GM12801 (cell line): ENCODE data around the gene LEMD1.

Experiments
- TF ChIP-seq, protein P1 (sequence below): IDR thresholded peaks from one replicate; pipeline ENCODE4 v1.5.1; 2011; ENCODE audit warnings: control low read depth; ENCODE audit not compliant: insufficient read length; ENCODE audit errors: extremely low read depth

LEMD1 gene

DNA sequence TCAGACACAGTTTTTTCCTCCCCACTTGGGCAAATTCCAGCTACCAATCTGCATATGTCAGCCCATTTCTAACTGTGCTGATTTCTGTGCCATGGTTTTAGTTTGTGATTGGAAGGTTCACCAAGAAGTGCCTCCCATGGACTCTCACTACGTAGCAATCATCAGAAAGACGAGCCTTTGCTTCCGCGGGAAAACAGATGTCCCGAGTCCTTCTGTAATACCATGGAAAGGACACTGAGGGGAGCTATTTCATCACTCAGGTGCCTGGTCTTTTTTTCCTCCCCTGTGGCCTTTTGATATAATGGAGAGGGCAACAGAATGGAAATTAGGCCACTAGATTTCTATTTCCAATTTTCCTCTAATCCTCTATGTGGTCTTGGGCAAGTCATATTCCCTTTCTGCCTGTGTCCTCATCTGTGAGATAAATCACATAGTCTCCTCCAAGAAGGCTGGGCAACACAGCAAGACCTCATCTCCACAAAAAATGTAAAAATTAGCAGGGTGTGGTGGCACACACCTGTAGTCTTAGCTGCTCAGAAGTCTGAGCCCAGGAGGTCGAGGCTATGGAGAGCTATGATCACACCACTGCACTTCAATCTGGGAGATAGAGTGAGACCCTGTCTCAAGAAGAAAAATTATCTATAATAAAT is 24.8 kb downstream of the LEMD1 start:
- TF ChIP-seq, protein P1, sequence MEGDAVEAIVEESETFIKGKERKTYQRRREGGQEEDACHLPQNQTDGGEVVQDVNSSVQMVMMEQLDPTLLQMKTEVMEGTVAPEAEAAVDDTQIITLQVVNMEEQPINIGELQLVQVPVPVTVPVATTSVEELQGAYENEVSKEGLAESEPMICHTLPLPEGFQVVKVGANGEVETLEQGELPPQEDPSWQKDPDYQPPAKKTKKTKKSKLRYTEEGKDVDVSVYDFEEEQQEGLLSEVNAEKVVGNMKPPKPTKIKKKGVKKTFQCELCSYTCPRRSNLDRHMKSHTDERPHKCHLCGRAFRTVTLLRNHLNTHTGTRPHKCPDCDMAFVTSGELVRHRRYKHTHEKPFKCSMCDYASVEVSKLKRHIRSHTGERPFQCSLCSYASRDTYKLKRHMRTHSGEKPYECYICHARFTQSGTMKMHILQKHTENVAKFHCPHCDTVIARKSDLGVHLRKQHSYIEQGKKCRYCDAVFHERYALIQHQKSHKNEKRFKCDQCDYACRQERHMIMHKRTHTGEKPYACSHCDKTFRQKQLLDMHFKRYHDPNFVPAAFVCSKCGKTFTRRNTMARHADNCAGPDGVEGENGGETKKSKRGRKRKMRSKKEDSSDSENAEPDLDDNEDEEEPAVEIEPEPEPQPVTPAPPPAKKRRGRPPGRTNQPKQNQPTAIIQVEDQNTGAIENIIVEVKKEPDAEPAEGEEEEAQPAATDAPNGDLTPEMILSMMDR = no peak

DNA sequence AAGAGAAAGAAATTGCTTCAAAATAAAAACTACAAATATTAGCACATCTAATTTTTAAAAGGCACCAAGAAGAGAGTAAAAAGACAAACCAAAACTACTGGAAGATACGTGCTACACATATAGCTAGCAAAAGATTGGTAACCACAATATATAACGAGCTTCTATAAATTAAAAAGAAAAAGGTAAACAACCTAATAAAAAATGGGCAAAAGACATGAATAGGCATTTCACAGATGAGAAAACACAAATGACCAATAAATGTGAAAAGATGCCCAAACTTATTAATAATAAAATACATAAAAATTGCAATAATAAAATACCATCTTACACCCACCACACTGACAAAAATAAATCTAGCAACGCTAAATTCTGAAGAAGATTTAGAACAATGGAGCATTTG is 26.2 kb downstream of the LEMD1 start:
- TF ChIP-seq, protein P1 = no peak

DNA sequence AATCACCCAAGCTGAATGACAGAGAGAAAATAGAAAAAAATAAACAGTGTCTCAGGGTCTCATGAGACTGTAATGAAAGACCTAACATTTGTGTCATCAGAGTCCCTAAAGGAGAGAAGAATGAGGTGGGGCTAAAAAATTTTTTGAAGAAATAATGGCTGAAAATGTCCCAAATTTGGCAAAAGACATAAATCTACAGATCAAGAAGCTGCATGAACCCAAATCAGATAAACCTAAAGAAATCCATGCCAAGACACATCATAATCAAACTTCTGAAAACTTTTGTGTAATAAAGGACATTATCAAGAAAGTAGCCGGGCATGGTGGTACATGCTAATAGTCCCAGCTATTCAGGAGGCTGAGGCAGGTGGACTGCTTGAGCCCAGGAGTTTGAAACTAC is 29.2 kb downstream of the LEMD1 start:
- TF ChIP-seq, protein P1 = no peak

DNA sequence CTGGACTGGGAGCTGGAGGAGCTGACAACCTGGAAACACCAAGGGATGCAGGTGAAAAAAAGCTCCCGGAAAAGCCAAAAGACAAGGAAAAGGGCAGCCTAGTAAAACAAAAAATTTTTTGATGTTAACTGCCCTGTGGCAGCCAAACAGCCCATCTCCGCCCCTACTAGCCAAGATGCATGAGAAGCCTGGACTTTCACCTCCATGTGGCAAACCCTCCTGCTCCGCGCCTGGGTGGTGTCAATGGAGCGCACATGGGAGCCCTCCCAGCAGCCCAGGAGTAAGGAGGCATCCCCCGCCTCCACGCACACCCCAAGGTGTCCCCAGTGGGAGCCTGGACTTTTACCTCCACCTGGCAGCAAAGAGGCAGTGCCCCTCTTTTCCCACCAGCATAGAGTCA is 30.5 kb downstream of the LEMD1 start:
- TF ChIP-seq, protein P1 = no peak

DNA sequence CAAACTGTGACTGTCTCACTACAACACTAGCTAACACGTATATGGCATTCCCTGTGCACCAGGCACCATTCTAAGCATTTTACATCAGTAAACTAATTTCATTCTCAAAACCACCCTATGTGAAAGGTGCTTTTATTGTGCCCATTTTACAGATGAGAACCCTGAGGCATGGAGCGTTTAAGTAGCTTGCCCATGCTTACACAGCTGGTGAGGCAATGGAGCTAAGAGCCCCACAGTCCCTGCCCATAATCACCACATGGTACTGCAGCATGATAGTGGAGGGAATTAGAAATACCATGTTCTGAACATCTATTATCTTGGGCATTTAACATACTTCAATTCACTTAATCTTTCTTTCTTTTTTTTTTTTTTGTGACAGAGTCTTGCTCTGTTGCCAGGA is 34.0 kb downstream of the LEMD1 start:
- TF ChIP-seq, protein P1 = no peak

DNA sequence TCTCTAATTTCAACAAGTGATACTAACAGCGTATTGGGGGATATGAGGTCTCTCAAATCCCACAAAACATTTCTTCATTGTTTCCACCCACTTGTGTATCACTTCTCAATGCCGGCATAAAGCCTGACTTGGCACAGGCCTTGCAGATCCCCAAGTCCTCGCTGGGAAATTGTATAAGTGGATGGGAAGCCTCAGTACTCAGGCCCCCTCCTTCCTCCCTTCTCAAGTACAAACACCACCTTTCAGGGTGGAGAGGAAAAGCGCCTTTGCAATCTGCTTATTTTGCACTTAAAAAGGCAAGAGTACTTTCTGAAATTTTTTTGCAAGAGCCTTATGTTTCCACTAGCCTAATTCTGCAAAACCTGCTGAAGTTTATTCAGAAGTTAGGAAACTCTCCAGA is 39.3 kb downstream of the LEMD1 start:
- TF ChIP-seq, protein P1 = no peak

DNA sequence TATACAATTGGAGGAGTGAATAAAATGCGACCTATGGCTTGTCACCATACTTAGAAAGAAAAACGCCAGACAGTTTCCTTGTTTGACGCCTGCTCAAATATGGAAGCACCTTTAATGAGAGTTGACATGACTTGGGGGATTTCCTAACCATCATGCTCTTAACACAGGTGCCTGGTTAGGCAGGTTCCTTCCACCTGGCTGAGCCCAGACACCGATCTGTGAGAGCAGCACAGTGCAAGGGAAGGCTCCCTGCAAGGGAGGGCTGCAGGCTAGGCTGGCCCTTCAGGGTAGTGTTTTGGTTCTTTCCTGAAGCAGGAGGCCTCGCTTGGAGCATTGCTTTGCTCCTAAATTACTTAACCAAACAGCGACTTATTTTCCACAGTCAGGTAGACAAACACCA is 40.6 kb downstream of the LEMD1 start:
- TF ChIP-seq, protein P1 = no peak
